Measurements from ENCODE around the gene SDHAF1. TPM values are rescaled to one million over a fixed set of nuclear protein-coding genes. Genes with fewer than 3 reads are reported as not detected.

Gene SDHAF1
- total and polyA plus RNA-seq, 2 donors (not counting 1 experiment from before 2014, with no cell fraction given), result 22.0 to 24.6 TPM

DNA sequence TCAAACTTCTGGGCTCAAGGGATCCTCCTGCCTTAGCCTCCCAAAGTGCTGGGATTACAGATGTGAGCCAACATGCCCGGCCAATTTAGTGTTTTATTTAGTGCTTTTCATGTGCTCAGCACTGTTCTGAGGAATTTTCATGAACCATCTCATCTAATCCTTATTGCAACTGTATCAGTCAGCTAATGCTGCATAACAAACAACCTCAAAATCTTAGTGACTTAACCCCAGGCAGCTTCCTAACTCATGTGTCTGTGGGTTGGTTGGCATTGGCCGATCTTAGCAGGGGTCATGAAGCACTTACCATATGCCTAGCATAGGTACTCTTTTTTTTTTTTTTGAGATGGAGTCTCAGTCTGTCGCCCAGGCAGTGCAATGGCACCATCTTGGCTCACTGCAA, 6.2 kb upstream of the SDHAF1 start:
- Histone ChIP-seq H3K27ac (ENCODE audit: low read length in 2 of 2) (no peak overlapping the region), H3K27me3 (replicated peaks in 1 of 4; ENCODE audit: control extremely low read depth in 1 of 4, control insufficient read depth in 3 of 4, insufficient read depth in 4 of 4, low read length in 3 of 4) (peaks cover 0 to 13% (median 3%) of the 10 kb centered on the region in 4 experiments), H2AFZ (ENCODE audit: insufficient read depth, low read depth, low read length, poor library complexity, severe bottlenecking) (no peak overlapping the region), H3K79me2 (ENCODE audit: control insufficient read depth, insufficient read depth, low read length) (no peaks in the 10 kb centered on the region), H3K9me3 (ENCODE audit: control extremely low read depth in 1 of 3, control insufficient read depth in 2 of 3, insufficient read depth in 1 of 3, low read length in 2 of 3) (peaks cover 0 to 13% (median 0%) of the 10 kb centered on the region in 3 donors), H3K4me2 (replicated peaks; ENCODE audit: low read depth, low read length, poor library complexity, severe bottlenecking) (no peak overlapping the region), H3K4me3 (ENCODE audit: control extremely low read depth in 1 of 5, extremely low read depth in 1 of 5, insufficient read depth in 1 of 5, low read depth in 2 of 5, low read length in 4 of 5) (no peak overlapping the region), H3K4me1 (ENCODE audit: control insufficient read depth in 2 of 2, insufficient read depth in 2 of 2, low read length in 2 of 2) (peaks cover 6 to 13% of the 10 kb centered on the region in 2 donors), H3K36me3 (replicated peaks in 1 of 2; ENCODE audit: control extremely low read depth in 1 of 2, control insufficient read depth in 1 of 2, extremely low read depth in 1 of 2, insufficient read depth in 2 of 2, low read length in 1 of 2) (no peaks in the 10 kb centered on the region), H4K20me1 (ENCODE audit: control insufficient read depth, insufficient read depth, low read length, poor library complexity, severe bottlenecking) (no peaks in the 10 kb centered on the region), H3K9ac (ENCODE audit: low read length) (no peak overlapping the region)
- POLR2A ChIA-PET, result no interaction called here
- peaks cover 20% of the 10 kb centered on the region for H3K27me3 Mint-ChIP-seq
- peaks cover 5% of the 10 kb centered on the region for H3K4me1 Mint-ChIP-seq
- CTCF ChIA-PET, result no interaction called here
- DNase-seq, result no peak
- WGBS (ENCODE audit: insufficient coverage), result 100% methylated on average over 1 of the region's 3 CpGs
- H3K27ac Mint-ChIP-seq, result no peak overlapping the region
- H3K9me3 Mint-ChIP-seq (ENCODE audit: insufficient read depth), result no peaks in the 10 kb centered on the region
- TF ChIP-seq EZH2 (IDR thresholded peaks at IDR 0.05; ENCODE audit: borderline replicate concordance, insufficient read depth, low read depth, low read length, poor library complexity, severe bottlenecking), result no peak
- TF ChIP-seq, protein P1, sequence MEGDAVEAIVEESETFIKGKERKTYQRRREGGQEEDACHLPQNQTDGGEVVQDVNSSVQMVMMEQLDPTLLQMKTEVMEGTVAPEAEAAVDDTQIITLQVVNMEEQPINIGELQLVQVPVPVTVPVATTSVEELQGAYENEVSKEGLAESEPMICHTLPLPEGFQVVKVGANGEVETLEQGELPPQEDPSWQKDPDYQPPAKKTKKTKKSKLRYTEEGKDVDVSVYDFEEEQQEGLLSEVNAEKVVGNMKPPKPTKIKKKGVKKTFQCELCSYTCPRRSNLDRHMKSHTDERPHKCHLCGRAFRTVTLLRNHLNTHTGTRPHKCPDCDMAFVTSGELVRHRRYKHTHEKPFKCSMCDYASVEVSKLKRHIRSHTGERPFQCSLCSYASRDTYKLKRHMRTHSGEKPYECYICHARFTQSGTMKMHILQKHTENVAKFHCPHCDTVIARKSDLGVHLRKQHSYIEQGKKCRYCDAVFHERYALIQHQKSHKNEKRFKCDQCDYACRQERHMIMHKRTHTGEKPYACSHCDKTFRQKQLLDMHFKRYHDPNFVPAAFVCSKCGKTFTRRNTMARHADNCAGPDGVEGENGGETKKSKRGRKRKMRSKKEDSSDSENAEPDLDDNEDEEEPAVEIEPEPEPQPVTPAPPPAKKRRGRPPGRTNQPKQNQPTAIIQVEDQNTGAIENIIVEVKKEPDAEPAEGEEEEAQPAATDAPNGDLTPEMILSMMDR (IDR thresholded peaks at IDR 0.05), result no peak
- no peak overlapping the region for H3K4me3 Mint-ChIP-seq
- intact Hi-C loops (cut with micrococcal nuclease), result no loop called here
- no peak for ATAC-seq (ENCODE audit: low read depth)

DNA sequence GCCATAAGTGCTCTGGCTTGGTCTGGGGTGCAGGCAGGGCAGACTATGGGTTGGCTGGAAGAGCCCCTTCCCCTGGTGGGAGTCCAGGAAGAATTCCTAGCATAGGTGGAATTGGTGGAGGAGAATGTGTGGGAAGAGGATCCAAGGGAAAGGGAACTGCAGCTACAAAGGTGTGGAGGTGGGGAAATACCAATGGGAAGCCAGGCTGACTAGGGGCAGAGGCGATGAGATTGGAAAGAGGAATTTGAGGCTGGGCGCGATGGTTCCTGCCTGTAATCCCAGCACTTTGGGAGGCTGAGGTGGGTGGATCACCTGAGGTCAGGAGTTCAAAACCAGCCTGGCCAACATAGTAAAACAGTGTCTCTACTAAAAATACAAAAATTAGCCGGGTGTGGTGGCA, 4.8 kb upstream of the SDHAF1 start:
- no peak for ATAC-seq (ENCODE audit: low read depth)
- peaks cover 1% of the 10 kb centered on the region for H4K20me1 ChIP-seq (ENCODE audit: control insufficient read depth, insufficient read depth, low read length, poor library complexity, severe bottlenecking)
- Mint-ChIP-seq H3K27me3 (peaks cover 8% of the 10 kb centered on the region), H3K4me3 (no peak overlapping the region), H3K4me1 (peaks cover 14% of the 10 kb centered on the region), H3K9me3 (ENCODE audit: insufficient read depth) (no peaks in the 10 kb centered on the region), H3K27ac (no peak overlapping the region)
- no peaks in the 10 kb centered on the region for H3K36me3 ChIP-seq (replicated peaks in 1 of 2; ENCODE audit: control extremely low read depth in 1 of 2, control insufficient read depth in 1 of 2, extremely low read depth in 1 of 2, insufficient read depth in 2 of 2, low read length in 1 of 2)
- TF ChIP-seq, protein P1 (IDR thresholded peaks at IDR 0.05), result no peak
- TF ChIP-seq EZH2 (IDR thresholded peaks at IDR 0.05; ENCODE audit: borderline replicate concordance, insufficient read depth, low read depth, low read length, poor library complexity, severe bottlenecking), result no peak
- H3K4me3 ChIP-seq (ENCODE audit: control extremely low read depth in 1 of 5, extremely low read depth in 1 of 5, insufficient read depth in 1 of 5, low read depth in 2 of 5, low read length in 4 of 5), result no peak overlapping the region
- WGBS (ENCODE audit: insufficient coverage), result 100% methylated on average over 3 of the region's 4 CpGs
- peaks cover 0 to 4% (median 2%) of the 10 kb centered on the region in 4 experiments for H3K27me3 ChIP-seq (replicated peaks in 1 of 4; ENCODE audit: control extremely low read depth in 1 of 4, control insufficient read depth in 3 of 4, insufficient read depth in 4 of 4, low read length in 3 of 4)
- H3K79me2 ChIP-seq (ENCODE audit: control insufficient read depth, insufficient read depth, low read length), result peaks cover 7% of the 10 kb centered on the region
- no peak overlapping the region for H3K9ac ChIP-seq (ENCODE audit: low read length)
- peaks cover 0 to 13% (median 0%) of the 10 kb centered on the region in 3 donors for H3K9me3 ChIP-seq (ENCODE audit: control extremely low read depth in 1 of 3, control insufficient read depth in 2 of 3, insufficient read depth in 1 of 3, low read length in 2 of 3)
- ChIA-PET CTCF (interaction anchor here (0.7 kb wide), 1 partner anchor 298 kb away, joined by 3 read pairs; no protein-coding TSS in a partner anchor), POLR2A (no interaction called here)
- DNase-seq, result no peak
- no peak overlapping the region for H2AFZ ChIP-seq (ENCODE audit: insufficient read depth, low read depth, low read length, poor library complexity, severe bottlenecking)
- H3K4me2 ChIP-seq (replicated peaks; ENCODE audit: low read depth, low read length, poor library complexity, severe bottlenecking), result no peak overlapping the region
- intact Hi-C loops (cut with micrococcal nuclease), result loop anchor here (10.0 kb wide), 1 partner anchor 585 kb away; the partner anchor contains the start of gene ZNF529
- peaks cover 11 to 22% of the 10 kb centered on the region in 2 donors for H3K4me1 ChIP-seq (ENCODE audit: control insufficient read depth in 2 of 2, insufficient read depth in 2 of 2, low read length in 2 of 2)
- no peak overlapping the region for H3K27ac ChIP-seq (ENCODE audit: low read length in 2 of 2)
